Stomach (tissue), 9 donors: ENCODE measurements around the gene RPH3AL. TPM values are rescaled to one million over a fixed set of nuclear protein-coding genes. Genes with fewer than 3 reads are reported as not detected.

Experiments
- DNase-seq, 2 donors: peaks; one replicate each; pipeline versions ENCODE4 v3.0.0 to v3.0.0-alpha.2; 2013 to 2019
- H3K27ac ChIP-seq, 5 donors: fragments of 200-600 bp in 4 of 5; sonication (generic) in 4 of 5; one replicate each; pipeline ENCODE4 v1.5.1; 2013 to 2019; ENCODE audit warnings: mild to moderate bottlenecking in 1 of 5, moderate library complexity in 1 of 5
- H3K27me3 ChIP-seq, 3 donors: fragments of 200-600 bp; sonication (generic); one replicate each; pipeline ENCODE4 v1.5.1; 2017 to 2019; ENCODE audit warnings: mixed run types in 1 of 3
- H3K36me3 ChIP-seq, 4 donors: fragments of 200-600 bp; sonication (generic); 1 replicate in 3 of 4; 2 replicates in 1 of 4; pipeline ENCODE4 v1.5.1; 2016 to 2019
- H3K4me1 ChIP-seq, 4 donors: fragments of 200-600 bp; sonication (generic); one replicate each; pipeline ENCODE4 v1.5.1; 2016 to 2019
- H3K4me3 ChIP-seq, 4 donors: fragments of 200-600 bp; sonication (generic) in 3 of 4; one replicate each; pipeline ENCODE4 v1.5.1; 2016 to 2019; ENCODE audit warnings: mild to moderate bottlenecking in 1 of 4
- H3K9me3 ChIP-seq, 4 donors: fragments of 200-600 bp; sonication (generic); one replicate each; pipeline ENCODE4 v1.5.1; 2016 to 2019
- CTCF ChIP-seq, 7 experiments: fragments of 450-650 bp in 4 of 7; fragments of 200-600 bp in 3 of 7; sonication (generic) in 3 of 7; IDR thresholded peaks; one replicate each; pipeline ENCODE4 v1.5.1; 2016 to 2019; ENCODE audit warnings: antibody characterized with exemption in 7 of 7, control low read depth in 2 of 7, mild to moderate bottlenecking in 1 of 7
- EP300 ChIP-seq: sonication (generic); formaldehyde crosslinking; IDR thresholded peaks from one replicate; pipeline ENCODE4 v1.6.1; 2017; ENCODE audit warnings: antibody characterized with exemption
- POLR2A ChIP-seq, 4 donors: fragments of 450-650 bp; IDR thresholded peaks; one replicate each; pipeline ENCODE4 v1.6.1; 2016; ENCODE audit warnings: antibody characterized with exemption in 4 of 4, control low read depth in 2 of 4, mild to moderate bottlenecking in 1 of 4, moderate library complexity in 1 of 4
- POLR2AphosphoS5 ChIP-seq, 3 donors: sonication (generic); formaldehyde crosslinking; IDR thresholded peaks; one replicate each; pipeline ENCODE4 v1.6.1; 2016; ENCODE audit warnings: antibody characterized with exemption in 3 of 3
- WGBS, 5 donors: extraction: QIAGEN DNeasy Blood & Tissue Kit in 3 of 5; methylation state at CpG; one replicate each; pipeline versions ENCODE4 v1.1.5 to v1.1.7; 2013 to 2018; 5-methylcytosine and 5-hydroxymethylcytosine counted together
- intact Hi-C: fragments of 100-400 bp; cut with DNase I; formaldehyde crosslinking; loops from one replicate; pipeline ENCODE4 v1.15.1; 2023; ENCODE audit warnings: low total_unique reads
- polyA plus RNA-seq, 3 donors: library from polyadenylated mRNA; stranded (reverse); fragments of 200-250 nt; gene quantifications; one replicate each; pipeline ENCODE4 v1.2.3, GENCODE V29; 2013
- total RNA-seq, 5 donors: library from RNA; depleted of rRNA; stranded (reverse); fragments of >200 nt; gene quantifications; one replicate each; pipeline versions ENCODE4 v1.1.0 to v1.2.3, GENCODE V29; 2014 to 2016
- donor health status: healthy with polysubstance abuse.
- donor health status: Bipolar disorder and iron deficiency.
- donor health status: healthy.

Gene RPH3AL
- total and polyA plus RNA-seq, 8 donors = 4.9 to 38.5 (median 17.4) TPM

GRCh38 chr17:280216-280615 lies 72.4 kb downstream of the RPH3AL start:
- WGBS, 5 donors = 75 to 97% (median 87%) methylated on average over 7 of the region's 7 CpGs
- intact Hi-C loops = no loop called here
- DNase-seq = peak in 1 of 2 donors; percentile 17
- H3K4me3 ChIP-seq = no peak overlapping the region
- H3K36me3 ChIP-seq = peaks cover 0 to 54% (median 21%) of the 10 kb centered on the region in 4 donors
- no peaks in the 10 kb centered on the region for H3K9me3 ChIP-seq
- H3K27me3 ChIP-seq = no peaks in the 10 kb centered on the region
- H3K4me1 ChIP-seq = no peaks in the 10 kb centered on the region
- TF ChIP-seq CTCF (IDR thresholded peaks at IDR 0.05) (no peak), EP300 (no peak), POLR2AphosphoS5 (IDR thresholded peaks at IDR 0.05) (no peak), POLR2A (IDR thresholded peaks at IDR 0.05) (no peak)
- H3K27ac ChIP-seq = peak overlapping the region in 1 of 5 donors; percentile 26

- Histone ChIP-seq H3K4me1 (no peaks in the 10 kb centered on the region), H3K4me3 (no peak overlapping the region), H3K9me3 (no peaks in the 10 kb centered on the region), H3K36me3 (peaks cover 0 to 54% (median 21%) of the 10 kb centered on the region in 4 donors), H3K27ac (peak overlapping the region in 1 of 5 donors; percentile 26), H3K27me3 (no peaks in the 10 kb centered on the region)
- 65 to 89% (median 83%) methylated on average over 4 of the region's 4 CpGs for WGBS, 5 donors
- intact Hi-C loops = no loop called here
- DNase-seq = no peak
- TF ChIP-seq POLR2AphosphoS5 (IDR thresholded peaks at IDR 0.05) = no peak
- no peak for TF ChIP-seq EP300
- no peak for TF ChIP-seq POLR2A (IDR thresholded peaks at IDR 0.05)
- TF ChIP-seq CTCF (IDR thresholded peaks at IDR 0.05) = no peak
These were observed 72.8 kb downstream of the RPH3AL start for GRCh38 chr17:279776-280175.

- WGBS, 5 donors = 78 to 91% (median 88%) methylated on average over 4 of the region's 4 CpGs
- intact Hi-C loops = no loop called here
- H3K36me3 ChIP-seq = peaks cover 0 to 55% (median 23%) of the 10 kb centered on the region in 4 donors
- H3K4me3 ChIP-seq = no peak overlapping the region
- no peaks in the 10 kb centered on the region for H3K4me1 ChIP-seq
- TF ChIP-seq POLR2A (IDR thresholded peaks at IDR 0.05) (no peak), POLR2AphosphoS5 (IDR thresholded peaks at IDR 0.05) (no peak), EP300 (no peak), CTCF (IDR thresholded peaks at IDR 0.05) (no peak)
- no peaks in the 10 kb centered on the region for H3K9me3 ChIP-seq
- H3K27ac ChIP-seq = no peak overlapping the region
- no peak for DNase-seq
- no peaks in the 10 kb centered on the region for H3K27me3 ChIP-seq
These were observed 73.3 kb downstream of the RPH3AL start for GRCh38 chr17:279331-279730.

- Histone ChIP-seq H3K9me3 (no peaks in the 10 kb centered on the region), H3K4me1 (no peaks in the 10 kb centered on the region), H3K4me3 (no peak overlapping the region), H3K36me3 (peaks cover 0 to 54% (median 25%) of the 10 kb centered on the region in 4 donors), H3K27me3 (no peaks in the 10 kb centered on the region), H3K27ac (no peak overlapping the region)
- WGBS, 5 donors = 89 to 98% (median 93%) methylated on average over 5 of the region's 5 CpGs
- intact Hi-C loops = no loop called here
- peak in 1 of 2 donors; percentile 15 for DNase-seq
- TF ChIP-seq EP300 = no peak
- TF ChIP-seq POLR2AphosphoS5 (IDR thresholded peaks at IDR 0.05) = no peak
- TF ChIP-seq CTCF (IDR thresholded peaks at IDR 0.05) = no peak
- TF ChIP-seq POLR2A (IDR thresholded peaks at IDR 0.05) = no peak
These were observed 73.9 kb downstream of the RPH3AL start for GRCh38 chr17:278676-279059.
